Neural cell (in vitro differentiated cells): Measurements from ENCODE around the gene HS2ST1. TPM values are rescaled to one million over a fixed set of nuclear protein-coding genes. Genes with fewer than 3 reads are reported as not detected.
"Not testable (repeated sequence)": the region's sequence is repeated elsewhere in the genome, so short reads cannot be mapped to it uniquely, and the experiment has no call there.

Source experiments
- H2AFZ ChIP-seq: fragments of 200-600, 300-800 bp; sonication (generic), shearing (Covaris generic); 2 replicates; pipeline ENCODE4 v1.6.0; 2014; ENCODE audit warnings: low read depth, mild to moderate bottlenecking, antibody characterized with exemption, low read length, moderate library complexity
- H3F3A ChIP-seq: fragments of 200-600 bp; shearing (Covaris generic); 2 replicates; pipeline ENCODE4 v1.6.1; 2016; ENCODE audit warnings: mild to moderate bottlenecking, moderate library complexity, mixed read lengths, antibody characterized with exemption, low read length; ENCODE audit not compliant: insufficient read depth, poor library complexity, severe bottlenecking
- H3K27ac ChIP-seq: fragments of 200-600, 300-800 bp; sonication (generic), shearing (Covaris generic); 2 replicates; pipeline ENCODE4 v1.5.1; 2014; ENCODE audit warnings: mild to moderate bottlenecking, low read length, moderate library complexity
- H3K27me3 ChIP-seq: fragments of 300-800, 200-600 bp; sonication (generic), shearing (Covaris generic); 2 replicates; pipeline ENCODE4 v1.6.0; 2014; ENCODE audit warnings: mild to moderate bottlenecking, low read depth, low read length, moderate library complexity; ENCODE audit not compliant: insufficient read depth
- H3K36me3 ChIP-seq: fragments of 300-800, 200-600 bp; sonication (generic), shearing (Covaris generic); 2 replicates; pipeline ENCODE4 v1.5.1; 2014; ENCODE audit warnings: mild to moderate bottlenecking, antibody characterized with exemption, low read length, moderate library complexity; ENCODE audit not compliant: insufficient read depth
- H3K4me2 ChIP-seq: fragments of 300-800, 200-600 bp; sonication (generic), shearing (Covaris generic); 2 replicates; pipeline ENCODE4 v1.6.0; 2014; ENCODE audit warnings: mild to moderate bottlenecking, low read length
- H3K4me3 ChIP-seq: fragments of 300-800, 200-600 bp; sonication (generic), shearing (Covaris generic); 2 replicates; pipeline ENCODE4 v1.5.1; 2014; ENCODE audit warnings: mild to moderate bottlenecking, low read length, moderate library complexity
- H3K79me2 ChIP-seq: fragments of 200-600 bp; shearing (Covaris generic); replicated peaks from 2 replicates; pipeline ENCODE4 v1.6.0; 2014; ENCODE audit warnings: mild to moderate bottlenecking, low read length, moderate library complexity; ENCODE audit not compliant: insufficient read depth
- H3K9ac ChIP-seq: fragments of 300-800, 200-600 bp; sonication (generic), shearing (Covaris generic); 2 replicates; pipeline ENCODE4 v1.6.1; 2016; ENCODE audit warnings: mild to moderate bottlenecking, low read length, mixed read lengths
- H3K9me2 ChIP-seq: fragments of 200-600 bp; shearing (Covaris generic); 2 replicates; pipeline ENCODE4 v1.6.1; 2016; ENCODE audit warnings: mild to moderate bottlenecking, low read length, mixed read lengths; ENCODE audit not compliant: insufficient read depth
- H3K9me3 ChIP-seq: fragments of 200-600, 300-800 bp; sonication (generic), shearing (Covaris generic); 2 replicates; pipeline ENCODE4 v1.6.1; 2016; ENCODE audit warnings: mild to moderate bottlenecking, mixed run types, low read length, moderate library complexity, mixed read lengths
- H4K20me1 ChIP-seq: fragments of 200-600 bp; shearing (Covaris generic); 2 replicates; pipeline ENCODE4 v1.6.1; 2016; ENCODE audit warnings: mild to moderate bottlenecking, mixed run types; ENCODE audit not compliant: insufficient read depth
- CTCF ChIP-seq: fragments of 450-650 bp; IDR thresholded peaks from 2 replicates; pipeline ENCODE4 v1.5.1; 2014; ENCODE audit warnings: antibody characterized with exemption, mild to moderate bottlenecking, moderate library complexity; ENCODE audit not compliant: poor library complexity, severe bottlenecking
- EP300 ChIP-seq: fragments of 450-650 bp; conservative IDR thresholded peaks from 2 replicates; pipeline ENCODE4 v1.6.1; 2014; ENCODE audit warnings: antibody characterized with exemption, mild to moderate bottlenecking, moderate library complexity; ENCODE audit not compliant: poor library complexity, severe bottlenecking
- EZH2 ChIP-seq: fragments of 200-600, 300-800 bp; shearing (Covaris generic), sonication (generic); IDR thresholded peaks from 2 replicates; pipeline ENCODE4 v1.6.1; 2014; ENCODE audit warnings: antibody characterized with exemption, low read length, borderline replicate concordance, mild to moderate bottlenecking; ENCODE audit not compliant: insufficient read depth, poor library complexity, severe bottlenecking
- MXI1 ChIP-seq: fragments of 450-650 bp; conservative IDR thresholded peaks from 2 replicates; pipeline ENCODE4 v1.6.1; 2014; ENCODE audit warnings: antibody characterized with exemption, mild to moderate bottlenecking; ENCODE audit not compliant: poor library complexity, severe bottlenecking
- POLR2AphosphoS5 ChIP-seq: IDR thresholded peaks from 2 replicates; pipeline ENCODE4 v1.6.1; 2012
- RAD21 ChIP-seq: fragments of 450-650 bp; conservative IDR thresholded peaks from 2 replicates; pipeline ENCODE4 v1.6.1; 2014; ENCODE audit warnings: antibody characterized with exemption, mild to moderate bottlenecking, moderate library complexity
- REST ChIP-seq: IDR thresholded peaks from 2 replicates; pipeline ENCODE4 v1.6.1; 2012; ENCODE audit warnings: borderline replicate concordance
- SMC3 ChIP-seq: fragments of 450-650 bp; conservative IDR thresholded peaks from 2 replicates; pipeline ENCODE4 v1.6.1; 2014; ENCODE audit warnings: antibody characterized with exemption, mild to moderate bottlenecking, moderate library complexity; ENCODE audit not compliant: poor library complexity
- TAF1 ChIP-seq: IDR thresholded peaks from 2 replicates; pipeline ENCODE4 v1.6.1; 2012; ENCODE audit warnings: low read depth
- polyA plus RNA-seq: library from polyadenylated mRNA; depleted of rRNA; stranded (reverse); fragments of >200 nt; gene quantifications from 2 replicates; pipeline ENCODE4 v1.2.3, GENCODE V29; 2014

The HS2ST1 gene
- polyA plus RNA-seq, 1 donor from 2014 or later = 24.7 TPM

GRCh38 chr1:86866665-86867064 is 47.8 kb upstream of the HS2ST1 start:
- no peaks in the 10 kb centered on the region for H3K36me3 ChIP-seq
- no peaks in the 10 kb centered on the region for H3F3A ChIP-seq
- H3K9me2 ChIP-seq = no peaks in the 10 kb centered on the region
- H3K9me3 ChIP-seq = no peaks in the 10 kb centered on the region
- no peaks in the 10 kb centered on the region for H3K79me2 ChIP-seq
- TF ChIP-seq POLR2AphosphoS5 (no peak), EP300 (no peak), EZH2 (no peak), REST (no peak), MXI1 (no peak), SMC3 (no peak)
- H3K9ac ChIP-seq = no peak overlapping the region
- H2AFZ ChIP-seq = no peak overlapping the region
- no peak overlapping the region for H3K27ac ChIP-seq
- no peaks in the 10 kb centered on the region for H4K20me1 ChIP-seq
- no peak overlapping the region for H3K4me3 ChIP-seq
- H3K4me2 ChIP-seq = no peak overlapping the region
- H3K27me3 ChIP-seq = no peaks in the 10 kb centered on the region

- H4K20me1 ChIP-seq, H2AFZ ChIP-seq, H3F3A ChIP-seq, H3K4me2 ChIP-seq, H3K4me3 ChIP-seq, H3K27me3 ChIP-seq, H3K79me2 ChIP-seq, H3K9me3 ChIP-seq, H3K9me2 ChIP-seq, H3K27ac ChIP-seq, H3K36me3 ChIP-seq, H3K9ac ChIP-seq: not testable (repeated sequence)
These were observed 47.2 kb upstream of the HS2ST1 start for GRCh38 chr1:86867278-86867677.

GRCh38 chr1:86868477-86868876 is 46.0 kb upstream of the HS2ST1 start:
- TF ChIP-seq POLR2AphosphoS5 = no peak
- H3K36me3 ChIP-seq = no peaks in the 10 kb centered on the region
- no peak overlapping the region for H3K9ac ChIP-seq
- H3F3A ChIP-seq = no peaks in the 10 kb centered on the region
- no peaks in the 10 kb centered on the region for H3K27me3 ChIP-seq
- H2AFZ ChIP-seq = no peak overlapping the region
- no peak overlapping the region for H3K27ac ChIP-seq
- no peak overlapping the region for H3K4me3 ChIP-seq
- H3K79me2 ChIP-seq = no peaks in the 10 kb centered on the region
- H3K9me3 ChIP-seq = no peaks in the 10 kb centered on the region
- H3K9me2 ChIP-seq = no peaks in the 10 kb centered on the region
- no peaks in the 10 kb centered on the region for H4K20me1 ChIP-seq
- no peak overlapping the region for H3K4me2 ChIP-seq

- H3K9me3 ChIP-seq = no peaks in the 10 kb centered on the region
These were observed 43.4 kb upstream of the HS2ST1 start for GRCh38 chr1:86871001-86871400.

More at GRCh38 chr1:86871001-86871400, 43.4 kb upstream of the HS2ST1 start:
- no peaks in the 10 kb centered on the region for H3K27me3 ChIP-seq
- no peaks in the 10 kb centered on the region for H3K9me2 ChIP-seq
- TF ChIP-seq MXI1 (no peak), SMC3 (no peak), POLR2AphosphoS5 (no peak), EZH2 (no peak), EP300 (no peak), REST (no peak), RAD21 (no peak), CTCF (no peak), TAF1 (no peak)
- no peak overlapping the region for H3K9ac ChIP-seq
- H4K20me1 ChIP-seq = no peaks in the 10 kb centered on the region
- H3K4me3 ChIP-seq = no peak overlapping the region
- H3F3A ChIP-seq = no peaks in the 10 kb centered on the region
- H2AFZ ChIP-seq = no peak overlapping the region
- H3K36me3 ChIP-seq = no peaks in the 10 kb centered on the region
- no peaks in the 10 kb centered on the region for H3K79me2 ChIP-seq
- no peak overlapping the region for H3K4me2 ChIP-seq
- no peak overlapping the region for H3K27ac ChIP-seq
